HG03521 (cell line): Measurements from ENCODE around the gene IARS1.

Source experiments
- ATAC-seq: cut with Tn5 transposase; IDR thresholded peaks from one replicate; pipeline ENCODE4 v1.9.1; 2021; ENCODE audit warnings: mild to moderate bottlenecking, moderate library complexity; ENCODE audit not compliant: unreplicated experiment

The IARS1 gene

DNA sequence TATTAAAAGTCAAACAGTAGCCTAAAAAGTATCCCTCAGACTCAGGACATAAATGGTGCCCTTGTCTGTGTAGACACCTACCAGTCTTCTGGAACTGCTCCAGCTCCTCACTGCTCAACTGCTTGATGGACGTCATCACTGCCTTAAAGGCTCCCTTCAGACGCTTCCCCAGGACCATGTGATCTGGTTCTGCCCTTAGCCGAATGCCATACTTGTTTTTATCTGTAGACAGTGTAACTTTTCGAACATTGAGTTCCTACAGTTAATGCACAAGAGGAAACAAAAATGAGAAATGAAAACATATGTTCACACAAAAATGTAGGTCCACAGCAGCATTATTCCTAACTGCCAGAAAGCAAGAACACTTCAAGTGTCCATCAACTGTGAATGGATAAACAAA is 46.2 kb downstream of the IARS1 start:
- no peak for ATAC-seq

GRCh38 chr9:92245005-92245797 is 48.3 kb downstream of the IARS1 start:
- no peak for ATAC-seq
